HG03460 (cell line): ENCODE results near the gene ZNF526.
A peak's percentile ranks its signal among the peaks of the same experiment; 100 is the strongest.

ENCODE experiments used
- ATAC-seq: cut with Tn5 transposase; IDR thresholded peaks from one replicate; pipeline ENCODE4 v1.9.1; 2021; ENCODE audit not compliant: unreplicated experiment

Gene ZNF526

GRCh38 chr19:42219812-42220750, at the start of gene ZNF526:
Gene ZNF526, plus strand, starts transcription at chr19:42220312. Its CDS starts 4,092 bp downstream, at chr19:42224404.
- peak; percentile 74 for ATAC-seq

- ATAC-seq: no peak
Measured at GRCh38 chr19:42170715-42171114, 49.4 kb upstream of the ZNF526 start.

GRCh38 chr19:42172261-42172660, 47.9 kb upstream of the ZNF526 start:
- ATAC-seq: no peak

GRCh38 chr19:42173695-42174094, 46.4 kb upstream of the ZNF526 start:
- no peak for ATAC-seq

- no peak for ATAC-seq
Measured at GRCh38 chr19:42174188-42174587, 45.9 kb upstream of the ZNF526 start.

GRCh38 chr19:42174958-42175734, 45.0 kb upstream of the ZNF526 start:
- no peak for ATAC-seq

- ATAC-seq: no peak
Measured at GRCh38 chr19:42175952-42176648, 44.0 kb upstream of the ZNF526 start.

- no peak for ATAC-seq
Measured at GRCh38 chr19:42176649-42176989, 43.5 kb upstream of the ZNF526 start.

GRCh38 chr19:42176990-42177685, 43.0 kb upstream of the ZNF526 start:
- ATAC-seq: no peak

- no peak for ATAC-seq
Measured at GRCh38 chr19:42177686-42178019, 42.5 kb upstream of the ZNF526 start.

GRCh38 chr19:42178791-42179674, 41.1 kb upstream of the ZNF526 start:
- no peak for ATAC-seq

- ATAC-seq: no peak
Measured at GRCh38 chr19:42184401-42184861, 35.7 kb upstream of the ZNF526 start.

GRCh38 chr19:42185277-42185676, 34.8 kb upstream of the ZNF526 start:
- no peak for ATAC-seq

GRCh38 chr19:42188665-42189064, 31.4 kb upstream of the ZNF526 start:
- ATAC-seq: no peak

GRCh38 chr19:42189133-42189532, 31.0 kb upstream of the ZNF526 start:
- no peak for ATAC-seq

- no peak for ATAC-seq
Measured at GRCh38 chr19:42191330-42191729, 28.8 kb upstream of the ZNF526 start.

- ATAC-seq: no peak
Measured at GRCh38 chr19:42191855-42192254, 28.3 kb upstream of the ZNF526 start.

GRCh38 chr19:42193294-42193693, 26.8 kb upstream of the ZNF526 start:
- ATAC-seq: no peak

- no peak for ATAC-seq
Measured at GRCh38 chr19:42193706-42194105, 26.4 kb upstream of the ZNF526 start.
